OCI-LY7 (cell line): Measurements from ENCODE around the gene TESK1. TPM values are rescaled to one million over a fixed set of nuclear protein-coding genes. Genes with fewer than 3 reads are reported as not detected.

Experiments used
- BruUV-seq: library from RNA; stranded (reverse); fragments of 400-500 nt; replicated peaks from 2 replicates; lab custom pipeline; 2021; lab: Mats Ljungman, UMichigan
- CTCF ChIA-PET: fragments of 300-600 bp; sonication (Branson Sonifier 250); formaldehyde crosslinking; loops from one replicate; lab custom pipeline; 2022; ENCODE audit warnings: antibody characterized with exemption; ENCODE audit not compliant: unreplicated experiment; lab: Charles Lee
- POLR2A ChIA-PET: fragments of 300-600 bp; sonication (Branson Sonifier 250); formaldehyde crosslinking; loops from one replicate; lab custom pipeline; 2022; ENCODE audit warnings: antibody characterized with exemption; lab: Charles Lee
- DNase-seq: peaks from one replicate; pipeline ENCODE4 v3.0.0-alpha.2; 2015; ENCODE audit warnings: low spot score
- H2AFZ ChIP-seq: fragments of 200-600 bp; sonication (generic), shearing (Covaris generic); 2 replicates; pipeline ENCODE4 v1.6.1; 2014; ENCODE audit warnings: mild to moderate bottlenecking, antibody characterized with exemption, low read length, moderate library complexity
- H3K27ac ChIP-seq: fragments of 200-600 bp; sonication (generic); 2 replicates; pipeline ENCODE4 v1.5.1; 2014; ENCODE audit warnings: mixed run types, low read depth, mild to moderate bottlenecking, moderate library complexity, low read length, inconsistent platforms; ENCODE audit not compliant: poor library complexity, severe bottlenecking
- H3K36me3 ChIP-seq: fragments of 200-600 bp; sonication (generic); 2 replicates; pipeline ENCODE4 v1.6.1; 2014; ENCODE audit warnings: mild to moderate bottlenecking, antibody characterized with exemption, low read length, moderate library complexity, mixed read lengths; ENCODE audit not compliant: insufficient read depth
- H3K4me1 ChIP-seq: fragments of 200-600 bp; sonication (generic); 2 replicates; pipeline ENCODE4 v1.5.1; 2014; ENCODE audit warnings: mild to moderate bottlenecking, low read length; ENCODE audit not compliant: insufficient read depth, poor library complexity, severe bottlenecking
- H3K4me2 ChIP-seq: fragments of 200-600 bp; sonication (generic); 2 replicates; pipeline ENCODE4 v1.6.1; 2014; ENCODE audit warnings: mild to moderate bottlenecking, low read length
- H3K4me3 ChIP-seq: fragments of 200-600 bp; sonication (generic); 2 replicates; pipeline ENCODE4 v1.5.1; 2014; ENCODE audit warnings: mild to moderate bottlenecking, low read depth, low read length; ENCODE audit not compliant: poor library complexity, severe bottlenecking
- H3K79me2 ChIP-seq: fragments of 200-600 bp; sonication (generic); 2 replicates; pipeline ENCODE4 v1.6.1; 2016; ENCODE audit warnings: low read depth, mild to moderate bottlenecking, low read length, moderate library complexity, mixed read lengths; ENCODE audit not compliant: insufficient read depth
- H3K9me2 ChIP-seq: fragments of 200-600 bp; sonication (generic); 2 replicates; pipeline ENCODE4 v1.6.1; 2016; ENCODE audit warnings: mild to moderate bottlenecking, low read length, mixed read lengths; ENCODE audit not compliant: insufficient read depth
- H3K9me3 ChIP-seq: fragments of 200-600 bp; sonication (generic); 2 replicates; pipeline ENCODE4 v1.6.1; 2014; ENCODE audit warnings: mild to moderate bottlenecking, mixed run types, low read length, mixed read lengths
- H4K20me1 ChIP-seq: fragments of 200-600 bp; sonication (generic); 2 replicates; pipeline ENCODE4 v1.6.1; 2014; ENCODE audit warnings: mild to moderate bottlenecking, antibody characterized with exemption, low read length, moderate library complexity, mixed read lengths; ENCODE audit not compliant: insufficient read depth
- EZH2phosphoT487 ChIP-seq: fragments of 200-600 bp; sonication (generic); IDR thresholded peaks from 2 replicates; pipeline ENCODE4 v1.6.1; 2018; ENCODE audit warnings: low read depth, borderline replicate concordance, mild to moderate bottlenecking, mixed run types, antibody characterized with exemption, low read length, moderate library complexity, mixed read lengths
- intact Hi-C: fragments of 100-400 bp; cut with micrococcal nuclease; formaldehyde crosslinking; loops from one replicate; pipeline ENCODE4 v1.10.0; 2022; ENCODE audit not compliant: unreplicated experiment
- total RNA-seq, 2 experiments: library from RNA; depleted of rRNA in 1 of 2; stranded (reverse); fragments of >200 nt in 1 of 2; shearing (Covaris generic) in 1 of 2; gene quantifications; 2 replicates each; pipeline ENCODE4 v1.2.3, GENCODE V29; 2014 to 2022
- TF ChIP-seq, protein P1 (sequence below): fragments of 200-600 bp; sonication (generic); conservative IDR thresholded peaks from 2 replicates; pipeline ENCODE4 v1.5.1; 2014; ENCODE audit warnings: mild to moderate bottlenecking, antibody characterized with exemption, low read length, moderate library complexity, mixed read lengths

TESK1 gene
- total RNA-seq, 2 experiments from 2014 or later = 15.0 to 42.2 TPM

- POLR2A ChIA-PET = interaction anchor here (0.5 to 1.7 kb wide), 6 partner anchors 47 to 615 kb away, joined by 3 to 7 read pairs (median 3); partner anchors contain the start of genes ARHGEF39, CCDC107, RMRP and SIT1
- Histone ChIP-seq H3K36me3 (peaks cover 20% of the 10 kb centered on the region; the same call in 1 of the 2 replicates), H3K9me3 (0 out of 2 replicates have a peak, but pooled peaks cover 2% of the 10 kb centered on the region), H3K27ac (peak overlapping the region; percentile 22), H3K4me1 (peaks cover 31% of the 10 kb centered on the region), H3K4me2 (peak overlapping the region; percentile 68), H3K79me2 (peaks cover 15% of the 10 kb centered on the region), H3K9me2 (no peaks in the 10 kb centered on the region), H2AFZ (peak overlapping the region; percentile 85), H3K4me3 (peak overlapping the region; percentile 61), H4K20me1 (no peaks in the 10 kb centered on the region)
- CTCF ChIA-PET = interaction anchor here (0.6 to 1.1 kb wide), 5 partner anchors 14 to 937 kb away, joined by 3 to 4 read pairs (median 3); partner anchors contain the start of genes CCDC107, CREB3 and RMRP
- TF ChIP-seq, protein P1, sequence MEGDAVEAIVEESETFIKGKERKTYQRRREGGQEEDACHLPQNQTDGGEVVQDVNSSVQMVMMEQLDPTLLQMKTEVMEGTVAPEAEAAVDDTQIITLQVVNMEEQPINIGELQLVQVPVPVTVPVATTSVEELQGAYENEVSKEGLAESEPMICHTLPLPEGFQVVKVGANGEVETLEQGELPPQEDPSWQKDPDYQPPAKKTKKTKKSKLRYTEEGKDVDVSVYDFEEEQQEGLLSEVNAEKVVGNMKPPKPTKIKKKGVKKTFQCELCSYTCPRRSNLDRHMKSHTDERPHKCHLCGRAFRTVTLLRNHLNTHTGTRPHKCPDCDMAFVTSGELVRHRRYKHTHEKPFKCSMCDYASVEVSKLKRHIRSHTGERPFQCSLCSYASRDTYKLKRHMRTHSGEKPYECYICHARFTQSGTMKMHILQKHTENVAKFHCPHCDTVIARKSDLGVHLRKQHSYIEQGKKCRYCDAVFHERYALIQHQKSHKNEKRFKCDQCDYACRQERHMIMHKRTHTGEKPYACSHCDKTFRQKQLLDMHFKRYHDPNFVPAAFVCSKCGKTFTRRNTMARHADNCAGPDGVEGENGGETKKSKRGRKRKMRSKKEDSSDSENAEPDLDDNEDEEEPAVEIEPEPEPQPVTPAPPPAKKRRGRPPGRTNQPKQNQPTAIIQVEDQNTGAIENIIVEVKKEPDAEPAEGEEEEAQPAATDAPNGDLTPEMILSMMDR = no peak
- no peak for TF ChIP-seq EZH2phosphoT487
- intact Hi-C loops = loop anchor here (10.0 kb wide), 1 partner anchor 529 kb away; the partner anchor contains the start of genes FANCG and VCP
- no peak for DNase-seq
- BruUV-seq = TSS peak; percentile 63
Observed at GRCh38 chr9:35603506-35603985, 1.5 kb upstream of the TESK1 start.

- Histone ChIP-seq H3K36me3 (peaks cover 25% of the 10 kb centered on the region), H3K27ac (peak overlapping the region; percentile 79), H3K9me2 (no peaks in the 10 kb centered on the region), H3K9me3 (no peaks in the 10 kb centered on the region), H3K4me1 (peaks cover 26% of the 10 kb centered on the region), H3K4me2 (peak overlapping the region; percentile 95), H4K20me1 (no peaks in the 10 kb centered on the region), H2AFZ (peak overlapping the region; percentile 85; the same call in 1 of the 2 replicates), H3K79me2 (peaks cover 15% of the 10 kb centered on the region), H3K4me3 (peak overlapping the region; percentile 90)
- BruUV-seq = no TSS peak
- ChIA-PET CTCF (interaction anchor here (0.6 to 1.1 kb wide), 5 partner anchors 13 to 938 kb away, joined by 3 to 4 read pairs (median 3); partner anchors contain the start of genes CCDC107, CREB3 and RMRP), POLR2A (interaction anchor here (0.5 to 1.7 kb wide), 7 partner anchors 28 to 616 kb away, joined by 3 to 7 read pairs (median 3); partner anchors contain the start of genes ARHGEF39, CCDC107, RMRP and SIT1)
- peak; percentile 100 for DNase-seq
- intact Hi-C loops = loop anchor here (1.0 to 10.0 kb wide), 4 partner anchors 45 to 529 kb away; partner anchors contain the start of genes CCDC107, CREB3, FANCG and RMRP
- TF ChIP-seq EZH2phosphoT487 = no peak
- TF ChIP-seq, protein P1 = peak; percentile 90
Observed at GRCh38 chr9:35603986-35604577, 980 bp upstream of the TESK1 start.
